Osteocyte (in vitro differentiated cells): ENCODE measurements around the gene HTR2C. TPM values are rescaled to one million over a fixed set of nuclear protein-coding genes. Genes with fewer than 3 reads are reported as not detected.

Experiments used
- DNase-seq: peaks from one replicate; pipeline ENCODE4 v3.0.0; 2021; ENCODE audit warnings: mixed read lengths; ENCODE audit not compliant: unreplicated experiment; ENCODE audit errors: extremely low spot score
- H3K27ac Mint-ChIP-seq: one replicate; pipeline ENCODE4 v1.8.0; 2021; ENCODE audit warnings: mild to moderate bottlenecking, mixed read lengths; ENCODE audit not compliant: unreplicated experiment
- H3K27me3 Mint-ChIP-seq: one replicate; pipeline ENCODE4 v1.8.0; 2021; ENCODE audit warnings: mixed read lengths; ENCODE audit not compliant: unreplicated experiment
- H3K36me3 Mint-ChIP-seq: one replicate; pipeline ENCODE4 v1.8.0; 2021; ENCODE audit warnings: mixed read lengths; ENCODE audit not compliant: unreplicated experiment
- H3K4me1 Mint-ChIP-seq: one replicate; pipeline ENCODE4 v1.8.0; 2021; ENCODE audit warnings: mixed read lengths; ENCODE audit not compliant: unreplicated experiment
- H3K4me3 Mint-ChIP-seq: one replicate; pipeline ENCODE4 v1.8.0; 2021; ENCODE audit warnings: mild to moderate bottlenecking, moderate library complexity, mixed read lengths; ENCODE audit not compliant: unreplicated experiment
- H3K9me3 Mint-ChIP-seq: one replicate; pipeline ENCODE4 v1.8.0; 2021; ENCODE audit warnings: mixed read lengths; ENCODE audit not compliant: unreplicated experiment
- long read RNA-seq: library from polyadenylated mRNA; unstranded; transcript quantifications from one replicate; pipeline ENCODE4 v2.0.0, GENCODE V29; 2021
- total RNA-seq: library from RNA; stranded (reverse); gene quantifications from 2 replicates; pipeline ENCODE4 v1.2.1, GENCODE V29; 2021
- TF ChIP-seq, protein P1 (sequence below): fragments of 200-600 bp; sonication (generic); IDR thresholded peaks from 2 replicates; pipeline ENCODE4 v1.5.0; 2021; ENCODE audit warnings: antibody characterized with exemption, mild to moderate bottlenecking, moderate library complexity

The HTR2C gene
- total RNA-seq: not detected in 2 replicates
- long read RNA-seq: 0 reads

GRCh38 chrX:114583646-114584374 lies at the start of gene HTR2C:
HTR2C (plus strand) TSS chrX:114584086; CDS start chrX:114726937, 142,851 bp downstream.
- H3K36me3 Mint-ChIP-seq: no peaks in the 10 kb centered on the region
- TF ChIP-seq, protein P1, sequence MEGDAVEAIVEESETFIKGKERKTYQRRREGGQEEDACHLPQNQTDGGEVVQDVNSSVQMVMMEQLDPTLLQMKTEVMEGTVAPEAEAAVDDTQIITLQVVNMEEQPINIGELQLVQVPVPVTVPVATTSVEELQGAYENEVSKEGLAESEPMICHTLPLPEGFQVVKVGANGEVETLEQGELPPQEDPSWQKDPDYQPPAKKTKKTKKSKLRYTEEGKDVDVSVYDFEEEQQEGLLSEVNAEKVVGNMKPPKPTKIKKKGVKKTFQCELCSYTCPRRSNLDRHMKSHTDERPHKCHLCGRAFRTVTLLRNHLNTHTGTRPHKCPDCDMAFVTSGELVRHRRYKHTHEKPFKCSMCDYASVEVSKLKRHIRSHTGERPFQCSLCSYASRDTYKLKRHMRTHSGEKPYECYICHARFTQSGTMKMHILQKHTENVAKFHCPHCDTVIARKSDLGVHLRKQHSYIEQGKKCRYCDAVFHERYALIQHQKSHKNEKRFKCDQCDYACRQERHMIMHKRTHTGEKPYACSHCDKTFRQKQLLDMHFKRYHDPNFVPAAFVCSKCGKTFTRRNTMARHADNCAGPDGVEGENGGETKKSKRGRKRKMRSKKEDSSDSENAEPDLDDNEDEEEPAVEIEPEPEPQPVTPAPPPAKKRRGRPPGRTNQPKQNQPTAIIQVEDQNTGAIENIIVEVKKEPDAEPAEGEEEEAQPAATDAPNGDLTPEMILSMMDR: no peak
- H3K27ac Mint-ChIP-seq: no peak within 1 kb of the TSS
- H3K9me3 Mint-ChIP-seq: no peaks in the 10 kb centered on the region
- H3K4me3 Mint-ChIP-seq: peak within 1 kb of the TSS; percentile 3
- no peak for DNase-seq
- peaks cover 8% of the 10 kb centered on the region for H3K4me1 Mint-ChIP-seq
- H3K27me3 Mint-ChIP-seq: peaks cover 65% of the 10 kb centered on the region

- Mint-ChIP-seq H3K4me1 (peaks cover 8% of the 10 kb centered on the region), H3K4me3 (no peak overlapping the region), H3K9me3 (no peaks in the 10 kb centered on the region), H3K36me3 (no peaks in the 10 kb centered on the region), H3K27ac (no peak overlapping the region), H3K27me3 (peaks cover 55% of the 10 kb centered on the region)
- no peak for DNase-seq
- TF ChIP-seq, protein P1: no peak
These were observed 3.5 kb upstream of the HTR2C start for GRCh38 chrX:114580336-114580735.

DNA sequence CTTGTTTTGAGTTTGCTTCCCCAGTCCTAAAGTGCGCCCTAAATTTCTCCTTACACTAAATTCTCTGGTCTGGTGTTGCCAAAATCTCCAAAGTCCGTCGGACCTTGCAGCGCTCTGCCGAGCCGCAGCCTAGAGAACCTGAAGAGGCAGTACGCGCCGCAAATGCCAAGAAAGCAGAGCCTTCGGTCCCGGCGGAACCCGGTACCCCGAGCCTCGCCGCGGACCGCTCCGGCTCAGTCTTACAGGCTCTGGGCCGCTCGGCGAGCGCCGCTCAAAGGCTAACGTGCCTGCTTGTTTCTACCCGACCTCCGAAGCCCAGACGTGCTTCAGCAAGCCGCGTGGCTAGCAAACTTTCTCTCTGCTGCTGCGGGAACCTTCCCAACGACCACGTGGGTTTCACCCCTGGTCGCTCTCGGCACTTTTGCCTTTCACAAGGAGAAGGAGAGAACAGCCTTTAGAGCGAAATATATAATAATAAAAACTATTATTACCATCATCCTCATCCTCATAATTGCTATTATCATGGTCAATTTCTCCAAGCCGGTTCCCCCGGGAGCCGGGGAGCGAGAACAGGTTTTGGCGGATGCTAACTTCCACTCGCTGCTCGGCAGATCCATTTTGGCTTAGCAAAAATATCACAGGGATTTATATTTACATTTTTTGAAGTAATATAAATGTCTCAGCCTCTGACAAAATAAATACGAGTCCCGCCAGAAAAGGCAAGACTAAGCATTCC lies 2.2 kb upstream of the HTR2C start:
- Mint-ChIP-seq H3K4me3 (no peak overlapping the region), H3K27me3 (peaks cover 63% of the 10 kb centered on the region)
- TF ChIP-seq, protein P1: no peak

GRCh38 chrX:114582264-114582632 lies 1.6 kb upstream of the HTR2C start:
- Mint-ChIP-seq H3K27me3 (peaks cover 66% of the 10 kb centered on the region), H3K27ac (no peak overlapping the region), H3K36me3 (no peaks in the 10 kb centered on the region), H3K9me3 (no peaks in the 10 kb centered on the region), H3K4me3 (no peak overlapping the region), H3K4me1 (peaks cover 8% of the 10 kb centered on the region)
- TF ChIP-seq, protein P1: no peak
- DNase-seq: no peak

More for the DNA sequence above, 2.2 kb upstream of the HTR2C start:
- H3K9me3 Mint-ChIP-seq: no peaks in the 10 kb centered on the region
- H3K27ac Mint-ChIP-seq: no peak overlapping the region
- H3K4me1 Mint-ChIP-seq: peaks cover 8% of the 10 kb centered on the region
- H3K36me3 Mint-ChIP-seq: no peaks in the 10 kb centered on the region
- DNase-seq: no peak

DNA sequence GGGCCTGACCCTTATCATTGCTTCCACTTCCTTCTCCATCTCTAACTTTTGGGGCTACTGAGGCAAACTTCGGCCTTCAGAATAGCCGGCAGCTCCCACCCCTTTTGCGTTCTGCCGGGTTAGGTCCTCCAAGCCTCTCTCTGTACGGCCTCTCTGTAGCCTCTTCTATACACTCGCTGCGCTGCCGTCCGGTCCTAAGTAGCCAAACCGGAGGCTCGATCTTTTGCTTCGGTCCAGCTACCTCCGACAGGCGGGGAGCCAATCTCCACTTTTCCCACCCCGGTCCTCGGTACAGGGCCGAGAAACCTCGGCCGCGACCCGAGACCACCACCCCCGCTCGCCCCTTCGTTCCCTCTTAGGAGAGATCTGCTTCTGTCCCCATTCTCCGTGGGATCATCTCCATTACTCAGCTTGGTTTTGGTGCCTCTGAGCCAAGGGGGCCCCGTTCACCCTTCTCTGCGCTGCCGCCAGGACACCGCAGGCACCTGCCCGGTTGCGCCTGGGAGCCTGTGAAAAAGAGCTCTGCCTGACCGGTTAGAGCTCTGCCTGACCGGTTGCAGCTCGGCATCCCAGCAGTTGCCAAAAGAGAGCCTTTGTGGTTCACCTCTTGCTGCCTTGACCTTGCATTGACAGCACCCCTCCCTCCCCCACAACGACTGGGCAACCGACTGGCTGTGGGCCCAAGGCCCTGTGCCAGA lies 1.0 kb upstream of the HTR2C start:
- Mint-ChIP-seq H3K27ac (no peak overlapping the region), H3K27me3 (peaks cover 66% of the 10 kb centered on the region), H3K9me3 (no peaks in the 10 kb centered on the region), H3K4me3 (no peak overlapping the region), H3K36me3 (no peaks in the 10 kb centered on the region), H3K4me1 (peaks cover 8% of the 10 kb centered on the region)
- TF ChIP-seq, protein P1: no peak
- DNase-seq: no peak
